ENCODE data around the gene APH1B. TPM values are rescaled to one million over a fixed set of nuclear protein-coding genes. Genes with fewer than 3 reads are reported as not detected.

The APH1B gene
- 16.0 to 23.5 TPM (median 22.5 TPM) in 5 replicates for total RNA-seq (2022; extraction: Qiagen RNA extraction; ENCODE audit: low read depth)

GRCh38 chr15:63277038-63277892 is at the start of gene APH1B:
Gene APH1B, plus strand, starts transcription at chr15:63277605. Its CDS starts 19 bp downstream, at chr15:63277624.

Other genes with a start within 250 kb of the APH1B start
- 465 to 572 TPM (median 495 TPM) in 5 replicates for gene TPM1, start 234.9 kb upstream of the APH1B start, total RNA-seq (2022; extraction: Qiagen RNA extraction; ENCODE audit: low read depth)
- 23.4 to 32.5 TPM (median 27.5 TPM) in 5 replicates for gene LACTB, start 155.7 kb upstream of the APH1B start, total RNA-seq (2022; extraction: Qiagen RNA extraction; ENCODE audit: low read depth)
- 359 to 433 TPM (median 395 TPM) in 5 replicates for gene RPS27L, start 120.1 kb upstream of the APH1B start, total RNA-seq (2022; extraction: Qiagen RNA extraction; ENCODE audit: low read depth)
- gene RAB8B, start 88.0 kb upstream of the APH1B start, total RNA-seq (2022; extraction: Qiagen RNA extraction; ENCODE audit: low read depth) = 9.9 to 18.8 TPM (median 16.7 TPM) in 5 replicates
- gene CA12, start 104.2 kb downstream of the APH1B start, total RNA-seq (2022; extraction: Qiagen RNA extraction; ENCODE audit: low read depth) = 148 to 178 TPM (median 172 TPM) in 5 replicates
- 48.8 to 56.7 TPM (median 51.9 TPM) in 5 replicates for gene USP3, start 227.0 kb downstream of the APH1B start, total RNA-seq (2022; extraction: Qiagen RNA extraction; ENCODE audit: low read depth)

Data from A549 treated with DMSO at 1 μM for 4 hours (cell line).